Natural killer cell (primary cell): ENCODE results near the gene BCL11B. TPM values are rescaled to one million over a fixed set of nuclear protein-coding genes. Genes with fewer than 3 reads are reported as not detected.

Experiments
- ATAC-seq, 3 donors: fragments of 150-1000 bp in 2 of 3; fragments of 200-7000 bp in 1 of 3; cut with Tn5 transposase; 1 replicate in 1 of 3; 2 replicates in 2 of 3; pipeline ENCODE4 v1.10.0; 2021; ENCODE audit warnings: mild to moderate bottlenecking in 2 of 3, moderate library complexity in 2 of 3
- DNase-seq, 2 donors: peaks; one replicate each; pipeline versions ENCODE4 v3.0.0 to v3.0.0-alpha.2; 2013 to 2021; ENCODE audit warnings: mixed read lengths in 1 of 2
- H3K27ac ChIP-seq: one replicate; pipeline ENCODE4 v1.5.1; 2013; ENCODE audit warnings: mild to moderate bottlenecking, low read length
- H3K27me3 ChIP-seq: one replicate; pipeline ENCODE4 v1.6.1; 2013; ENCODE audit warnings: low read length; ENCODE audit not compliant: control insufficient read depth, insufficient read depth
- H3K36me3 ChIP-seq: one replicate; pipeline ENCODE4 v1.6.1; 2013; ENCODE audit warnings: low read length; ENCODE audit not compliant: control insufficient read depth, insufficient read depth
- H3K4me1 ChIP-seq: one replicate; pipeline ENCODE4 v1.6.1; 2013; ENCODE audit warnings: low read length; ENCODE audit not compliant: control insufficient read depth, insufficient read depth
- H3K4me3 ChIP-seq: one replicate; pipeline ENCODE4 v1.5.1; 2013; ENCODE audit warnings: low read length
- H3K9me3 ChIP-seq: one replicate; pipeline ENCODE4 v1.6.1; 2013; ENCODE audit warnings: low read length; ENCODE audit not compliant: control insufficient read depth, insufficient read depth
- H3K27ac Mint-ChIP-seq, 2 donors: one replicate each; pipeline ENCODE4 v1.8.0; 2022; ENCODE audit warnings: mild to moderate bottlenecking in 2 of 2, mixed read lengths in 2 of 2, moderate library complexity in 1 of 2
- H3K27me3 Mint-ChIP-seq, 2 donors: one replicate each; pipeline ENCODE4 v1.8.0; 2022; ENCODE audit warnings: low read depth in 2 of 2, mixed read lengths in 2 of 2
- H3K36me3 Mint-ChIP-seq: one replicate; pipeline ENCODE4 v1.8.0; 2022; ENCODE audit warnings: mixed read lengths
- H3K4me1 Mint-ChIP-seq, 2 donors: one replicate each; pipeline ENCODE4 v1.8.0; 2022; ENCODE audit warnings: mixed read lengths in 2 of 2
- H3K4me3 Mint-ChIP-seq: one replicate; pipeline ENCODE4 v1.8.0; 2022; ENCODE audit warnings: mild to moderate bottlenecking, moderate library complexity, mixed read lengths
- H3K9me3 Mint-ChIP-seq, 2 donors: one replicate each; pipeline ENCODE4 v1.8.0; 2022; ENCODE audit warnings: mixed read lengths in 2 of 2
- CTCF ChIP-seq: fragments of 200-600 bp; IDR thresholded peaks from one replicate; pipeline ENCODE4 v1.8.0; 2022; ENCODE audit warnings: antibody characterized with exemption
- WGBS: methylation state at CpG from one replicate; pipeline ENCODE4 v1.1.7; 2013; ENCODE audit warnings: missing lambda C conversion rate; ENCODE audit not compliant: insufficient coverage; 5-methylcytosine and 5-hydroxymethylcytosine counted together
- intact Hi-C: fragments of 100-400 bp; cut with micrococcal nuclease; formaldehyde crosslinking; loops from one replicate; pipeline ENCODE4 v1.14.2; 2022
- total RNA-seq, 4 donors: library from RNA; stranded (reverse); fragments of 120-200 nt in 1 of 4; gene quantifications; one replicate each; pipeline versions ENCODE4 v1.2.3 to v1.2.4, GENCODE V29; 2013 to 2022

The BCL11B gene
- total RNA-seq, 3 donors from 2014 or later (not counting 1 experiment from before 2014, with no cell fraction given) = 43.5 to 61.5 (median 56.2) TPM

DNA sequence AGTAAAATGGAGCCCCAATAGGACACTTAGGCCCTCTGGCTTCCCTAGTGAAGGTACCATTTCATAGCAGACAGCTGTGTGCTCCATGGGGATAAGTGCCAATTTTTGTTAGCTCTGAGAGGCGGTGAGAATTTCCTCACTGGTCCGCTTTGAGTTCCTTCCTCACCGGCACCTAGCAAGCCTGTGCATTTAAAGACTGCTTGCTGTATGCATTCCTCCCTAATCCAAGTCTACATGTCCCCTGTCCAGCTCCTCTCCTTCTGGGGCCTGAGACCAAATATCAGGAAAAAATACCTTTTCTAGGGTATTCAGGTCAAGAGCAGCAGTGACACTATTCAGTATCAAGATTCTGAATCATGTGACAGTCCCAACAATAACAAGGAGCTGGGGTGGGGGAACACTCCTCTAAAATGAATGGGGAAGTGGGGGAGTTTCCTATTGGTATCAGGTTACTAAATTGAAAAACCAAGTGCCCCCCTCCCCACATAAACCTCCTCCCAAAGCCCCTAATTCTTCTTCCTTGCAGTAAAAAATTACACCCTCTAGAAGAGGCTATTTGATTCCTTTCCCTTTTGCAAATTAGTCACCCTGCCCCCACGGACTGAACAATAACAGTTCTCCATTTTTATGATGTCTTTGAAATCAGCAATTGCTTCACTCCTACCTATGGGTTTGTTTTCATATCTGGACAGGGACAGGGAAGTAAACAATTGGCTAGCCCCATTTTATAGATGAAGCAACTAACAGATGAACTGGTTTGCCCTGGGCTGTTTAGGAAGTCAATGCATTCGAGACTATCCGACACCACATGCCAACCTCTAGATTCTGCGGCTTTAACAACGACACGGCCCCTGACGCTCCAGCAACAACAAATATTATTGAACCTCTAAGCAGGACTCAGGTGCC, 28.9 kb downstream of the BCL11B start:
- intact Hi-C loops = no loop called here
- 65% methylated on average over 10 of the region's 10 CpGs for WGBS
- Histone ChIP-seq H3K36me3 (no peaks in the 10 kb centered on the region), H3K9me3 (no peaks in the 10 kb centered on the region), H3K4me1 (peaks cover 74% of the 10 kb centered on the region), H3K4me3 (no peak overlapping the region), H3K27me3 (no peaks in the 10 kb centered on the region), H3K27ac (peak overlapping the region; percentile 44)
- Mint-ChIP-seq H3K27me3 (no peaks in the 10 kb centered on the region), H3K4me3 (peak overlapping the region; percentile 75), H3K36me3 (no peaks in the 10 kb centered on the region), H3K4me1 (peaks cover 85 to 90% of the 10 kb centered on the region in 2 donors), H3K27ac (peak overlapping the region; percentile 85 to 96), H3K9me3 (no peaks in the 10 kb centered on the region)
- DNase-seq (peak in 1 of 2 donors; percentile 81), ATAC-seq (no peak)
- no peak for TF ChIP-seq CTCF

DNA sequence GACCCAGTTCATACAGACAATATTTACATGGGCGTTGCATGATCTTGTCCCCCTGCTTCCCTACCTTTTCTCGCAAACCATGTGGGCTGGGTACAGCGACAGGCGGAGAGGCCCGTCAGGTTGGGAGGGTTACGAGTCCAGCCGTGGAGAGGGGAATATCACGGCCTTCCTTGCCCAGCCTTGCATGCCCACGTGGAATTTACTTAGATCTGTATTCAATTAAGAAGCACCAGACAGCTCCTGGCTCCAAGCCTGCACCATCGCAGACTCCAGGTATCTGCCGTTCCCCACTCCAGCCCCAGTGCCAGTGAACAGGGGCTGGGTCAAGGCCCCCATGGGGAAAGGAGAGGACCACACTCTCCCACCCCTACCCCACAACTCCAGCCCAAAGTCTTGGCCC, 29.8 kb downstream of the BCL11B start:
- Mint-ChIP-seq H3K9me3 (no peaks in the 10 kb centered on the region), H3K4me1 (peaks cover 85 to 88% of the 10 kb centered on the region in 2 donors), H3K4me3 (no peak overlapping the region), H3K36me3 (no peaks in the 10 kb centered on the region), H3K27ac (peak overlapping the region; percentile 85 to 96), H3K27me3 (no peaks in the 10 kb centered on the region)
- ATAC-seq (no peak), DNase-seq (peak in 1 of 2 donors; percentile 41)
- 67% methylated on average over 11 of the region's 11 CpGs for WGBS
- TF ChIP-seq CTCF = no peak
- Histone ChIP-seq H3K4me3 (no peak overlapping the region), H3K4me1 (peaks cover 74% of the 10 kb centered on the region), H3K9me3 (no peaks in the 10 kb centered on the region), H3K27ac (peak overlapping the region; percentile 44), H3K27me3 (no peaks in the 10 kb centered on the region), H3K36me3 (no peaks in the 10 kb centered on the region)
- intact Hi-C loops = no loop called here

DNA sequence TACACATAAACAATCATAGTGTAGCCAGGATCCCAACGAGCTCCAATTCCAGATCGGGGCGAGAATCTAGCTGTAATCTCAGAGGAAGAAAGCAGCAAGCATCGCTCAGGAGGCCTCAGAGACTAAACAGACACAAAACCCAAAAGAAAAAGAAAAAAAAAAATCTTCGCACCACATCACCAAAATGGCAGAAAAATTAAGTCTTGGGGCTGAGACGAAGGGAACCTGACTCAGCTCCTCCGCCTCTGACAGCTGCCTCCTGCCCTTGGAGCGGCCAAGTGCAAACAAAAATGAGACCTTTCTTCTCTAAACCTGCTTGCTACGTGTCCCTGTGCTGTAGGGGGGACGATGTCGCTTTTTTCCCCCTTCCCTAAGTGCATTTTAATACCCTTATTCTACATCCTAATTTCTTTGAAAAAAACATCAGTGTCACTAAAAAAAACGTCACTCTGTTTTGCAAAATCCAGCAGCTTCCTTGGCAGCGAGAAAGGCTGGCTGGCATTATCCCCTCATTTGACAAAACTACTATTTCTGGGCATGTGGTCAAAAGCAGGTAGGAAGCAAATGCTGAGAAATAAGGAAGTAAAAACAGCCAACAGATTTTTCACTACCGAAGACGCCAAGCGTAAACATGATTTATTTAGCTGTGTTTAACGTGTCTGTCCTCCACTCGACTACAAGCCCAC, 30.5 kb downstream of the BCL11B start:
- Histone ChIP-seq H3K27ac (peak overlapping the region; percentile 44), H3K4me3 (no peak overlapping the region), H3K4me1 (peaks cover 73% of the 10 kb centered on the region), H3K9me3 (no peaks in the 10 kb centered on the region), H3K36me3 (no peaks in the 10 kb centered on the region), H3K27me3 (no peaks in the 10 kb centered on the region)
- TF ChIP-seq CTCF = no peak
- Mint-ChIP-seq H3K27me3 (no peaks in the 10 kb centered on the region), H3K27ac (peak overlapping the region; percentile 85 to 96), H3K36me3 (no peaks in the 10 kb centered on the region), H3K4me3 (peak overlapping the region; percentile 72), H3K4me1 (peaks cover 85 to 88% of the 10 kb centered on the region in 2 donors), H3K9me3 (no peaks in the 10 kb centered on the region)
- WGBS = 35% methylated on average over 17 of the region's 18 CpGs
- intact Hi-C loops = no loop called here
- peak in 1 of 3 donors; percentile 46 for ATAC-seq
- DNase-seq = peak in 1 of 2 donors; percentile 79
